Measurements from ENCODE around the gene IL19. TPM values are rescaled to one million over a fixed set of nuclear protein-coding genes. Genes with fewer than 3 reads are reported as not detected.

IL19 gene
- total RNA-seq, 4 donors from 2014 or later = not detected

- Histone ChIP-seq H3K36me3 (peaks cover 4 to 61% (median 44%) of the 10 kb centered on the region in 3 donors), H3K4me1 (peaks cover 0 to 19% (median 10%) of the 10 kb centered on the region in 4 donors), H3K4me3 (no peak overlapping the region), H3K27me3 (no peaks in the 10 kb centered on the region), H3K27ac (no peak overlapping the region), H3K9me3 (no peaks in the 10 kb centered on the region)
- no peak for DNase-seq (ENCODE audit: low spot score in 2 of 2)
- WGBS, 2 donors = 77 to 89% methylated on average over 3 of the region's 3 CpGs
- TF ChIP-seq EP300 (IDR thresholded peaks at IDR 0.05) (no peak), CTCF (IDR thresholded peaks at IDR 0.05) (no peak), POLR2A (IDR thresholded peaks at IDR 0.05) (no peak)
These were observed 41.1 kb upstream of the IL19 start for GRCh38 chr1:206729507-206729906.

- Histone ChIP-seq H3K27ac (no peak overlapping the region), H3K27me3 (no peaks in the 10 kb centered on the region), H3K4me1 (peaks cover 0 to 10% (median 0%) of the 10 kb centered on the region in 4 donors), H3K9me3 (no peaks in the 10 kb centered on the region), H3K4me3 (no peak overlapping the region), H3K36me3 (peaks cover 4 to 77% (median 44%) of the 10 kb centered on the region in 3 donors)
- TF ChIP-seq CTCF (IDR thresholded peaks at IDR 0.05) (no peak), EP300 (IDR thresholded peaks at IDR 0.05) (no peak), POLR2A (IDR thresholded peaks at IDR 0.05) (no peak)
- DNase-seq (ENCODE audit: low spot score in 2 of 2) = no peak
- 87 to 88% methylated on average over 11 of the region's 11 CpGs for WGBS, 2 donors
These were observed 38.1 kb upstream of the IL19 start for GRCh38 chr1:206732508-206732907.

DNA sequence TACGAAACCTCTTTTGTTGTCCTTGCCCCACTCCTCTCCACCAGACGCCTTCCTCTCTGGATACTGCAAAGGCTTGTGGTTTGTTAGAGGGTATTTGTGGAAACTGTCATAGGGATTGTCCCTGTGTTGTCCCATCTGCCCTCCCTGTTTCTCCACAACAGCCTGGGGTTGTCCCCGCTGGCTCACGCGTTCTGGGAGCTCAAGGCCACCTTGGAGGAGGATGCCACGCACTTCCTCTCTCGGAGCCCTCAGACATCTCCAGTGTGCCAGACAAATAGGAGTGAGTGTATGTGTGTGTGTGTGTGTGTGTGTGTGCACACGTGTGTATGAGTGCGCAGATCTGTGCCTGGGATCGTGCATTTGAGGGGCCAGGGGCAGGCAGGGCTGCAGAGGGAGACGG is 37.6 kb upstream of the IL19 start:
- Histone ChIP-seq H3K9me3 (no peaks in the 10 kb centered on the region), H3K4me1 (peaks cover 0 to 15% (median 0%) of the 10 kb centered on the region in 4 donors), H3K27ac (no peak overlapping the region), H3K27me3 (no peaks in the 10 kb centered on the region), H3K36me3 (peaks cover 4 to 77% (median 44%) of the 10 kb centered on the region in 3 donors), H3K4me3 (no peak overlapping the region)
- DNase-seq (ENCODE audit: low spot score in 2 of 2) = no peak
- 86 to 90% methylated on average over 11 of the region's 11 CpGs for WGBS, 2 donors
- TF ChIP-seq POLR2A (IDR thresholded peaks at IDR 0.05) = no peak
- no peak for TF ChIP-seq EP300 (IDR thresholded peaks at IDR 0.05)
- TF ChIP-seq CTCF (IDR thresholded peaks at IDR 0.05) = no peak

GRCh38 chr1:206734499-206735142 is 36.0 kb upstream of the IL19 start:
- no peaks in the 10 kb centered on the region for H3K9me3 ChIP-seq
- WGBS, 2 donors = 74 to 76% methylated on average over 9 of the region's 9 CpGs
- no peak overlapping the region for H3K4me3 ChIP-seq
- no peaks in the 10 kb centered on the region for H3K27me3 ChIP-seq
- H3K27ac ChIP-seq = no peak overlapping the region
- no peak for TF ChIP-seq POLR2A (IDR thresholded peaks at IDR 0.05)
- no peak for TF ChIP-seq EP300 (IDR thresholded peaks at IDR 0.05)
- TF ChIP-seq CTCF (IDR thresholded peaks at IDR 0.05) = peak; percentile 51 to 78 (median 63)
- peaks cover 0 to 22% (median 0%) of the 10 kb centered on the region in 4 donors for H3K4me1 ChIP-seq
- peak; percentile 37 to 75 for DNase-seq (ENCODE audit: low spot score in 2 of 2)
- H3K36me3 ChIP-seq = peaks cover 4 to 64% (median 34%) of the 10 kb centered on the region in 3 donors

GRCh38 chr1:206735553-206736031 is 35.0 kb upstream of the IL19 start:
- H3K4me3 ChIP-seq = no peak overlapping the region
- peaks cover 0 to 22% (median 0%) of the 10 kb centered on the region in 4 donors for H3K4me1 ChIP-seq
- WGBS, 2 donors = 60 to 67% methylated on average over 5 of the region's 5 CpGs
- no peaks in the 10 kb centered on the region for H3K9me3 ChIP-seq
- H3K27ac ChIP-seq = no peak overlapping the region
- DNase-seq (ENCODE audit: low spot score in 2 of 2) = no peak
- peaks cover 4 to 55% (median 24%) of the 10 kb centered on the region in 3 donors for H3K36me3 ChIP-seq
- no peak for TF ChIP-seq EP300 (IDR thresholded peaks at IDR 0.05)
- no peak for TF ChIP-seq CTCF (IDR thresholded peaks at IDR 0.05)
- TF ChIP-seq POLR2A (IDR thresholded peaks at IDR 0.05) = no peak
- no peaks in the 10 kb centered on the region for H3K27me3 ChIP-seq
